RWPE2 (cell line): ENCODE measurements around the gene SDK2.
A peak's percentile ranks its signal among the peaks of the same experiment; 100 is the strongest.

ENCODE experiments used
- ATAC-seq: fragments of 200-7000 bp; cut with Tn5 transposase; 3 replicates; pipeline ENCODE4 v1.9.1; 2021; ENCODE audit warnings: low read depth
- DNase-seq: peaks from one replicate; pipeline ENCODE4 v3.0.0-alpha.2; 2020; ENCODE audit warnings: low spot score
- H3K27ac ChIP-seq: fragments of 450-650 bp; 2 replicates; pipeline ENCODE4 v1.5.1; 2017; ENCODE audit warnings: mild to moderate bottlenecking; ENCODE audit not compliant: poor library complexity, severe bottlenecking
- H3K27me3 ChIP-seq: fragments of 250-450 bp; sonication (Bioruptor Pico); 2 replicates; pipeline ENCODE4 v1.5.1; 2021; ENCODE audit warnings: mild to moderate bottlenecking, moderate library complexity; ENCODE audit not compliant: insufficient read depth, poor library complexity, severe bottlenecking
- H3K36me3 ChIP-seq: fragments of 250-450 bp; sonication (Bioruptor Pico); 2 replicates; pipeline ENCODE4 v1.5.1; 2020; ENCODE audit warnings: low read depth, mild to moderate bottlenecking, moderate library complexity
- H3K4me1 ChIP-seq: fragments of 250-450 bp; sonication (Bioruptor Pico); 2 replicates; pipeline ENCODE4 v1.5.1; 2021; ENCODE audit warnings: mild to moderate bottlenecking, moderate library complexity; ENCODE audit not compliant: insufficient read depth, poor library complexity, severe bottlenecking
- H3K4me3 ChIP-seq: fragments of 250-450 bp; sonication (Bioruptor Pico); 2 replicates; pipeline ENCODE4 v1.5.1; 2021; ENCODE audit warnings: mild to moderate bottlenecking, moderate library complexity; ENCODE audit not compliant: severe bottlenecking
- H3K9me3 ChIP-seq: fragments of 250-450 bp; sonication (Bioruptor Pico); 2 replicates; pipeline ENCODE4 v1.5.1; 2021; ENCODE audit warnings: mild to moderate bottlenecking, moderate library complexity; ENCODE audit not compliant: severe bottlenecking
- CTCF ChIP-seq: fragments of 450-650 bp; IDR thresholded peaks from one replicate; pipeline ENCODE4 v1.5.1; 2017; ENCODE audit warnings: mild to moderate bottlenecking, moderate library complexity; ENCODE audit not compliant: poor library complexity, severe bottlenecking

SDK2 gene

GRCh38 chr17:73363442-73364154 lies 280.6 kb downstream of the SDK2 start:
- ATAC-seq (no peak), DNase-seq (no peak)
- H3K9me3 ChIP-seq, result no peaks in the 10 kb centered on the region
- no peaks in the 10 kb centered on the region for H3K27me3 ChIP-seq
- H3K36me3 ChIP-seq, result no peaks in the 10 kb centered on the region
- H3K4me3 ChIP-seq, result no peak overlapping the region
- H3K4me1 ChIP-seq, result peaks cover 4% of the 10 kb centered on the region
- no peak for TF ChIP-seq CTCF
- no peak overlapping the region for H3K27ac ChIP-seq

GRCh38 chr17:73362697-73363096 lies 281.5 kb downstream of the SDK2 start:
- no peaks in the 10 kb centered on the region for H3K36me3 ChIP-seq
- no peak overlapping the region for H3K27ac ChIP-seq
- DNase-seq (no peak), ATAC-seq (no peak)
- H3K4me1 ChIP-seq, result peaks cover 4% of the 10 kb centered on the region
- H3K4me3 ChIP-seq, result no peak overlapping the region
- no peak for TF ChIP-seq CTCF
- H3K9me3 ChIP-seq, result no peaks in the 10 kb centered on the region
- H3K27me3 ChIP-seq, result no peaks in the 10 kb centered on the region

- DNase-seq, result no peak
- no peak for TF ChIP-seq CTCF
- Histone ChIP-seq H3K4me3 (no peak overlapping the region), H3K4me1 (peaks cover 4% of the 10 kb centered on the region), H3K27ac (no peak overlapping the region), H3K9me3 (no peaks in the 10 kb centered on the region), H3K27me3 (no peaks in the 10 kb centered on the region), H3K36me3 (no peaks in the 10 kb centered on the region)
- no peak for ATAC-seq
Observed at GRCh38 chr17:73360961-73361761, 283.1 kb downstream of the SDK2 start.

GRCh38 chr17:73359987-73360410 lies 284.2 kb downstream of the SDK2 start:
- peak; percentile 83 for ATAC-seq
- Histone ChIP-seq H3K4me1 (peaks cover 4% of the 10 kb centered on the region), H3K36me3 (no peaks in the 10 kb centered on the region), H3K27me3 (no peaks in the 10 kb centered on the region), H3K4me3 (no peak overlapping the region), H3K27ac (no peak overlapping the region), H3K9me3 (no peaks in the 10 kb centered on the region)
- TF ChIP-seq CTCF, result peak; percentile 22
- DNase-seq, result no peak
